Measurements from ENCODE around the gene COMMD9.

- no peak for TF ChIP-seq CTCF (IDR thresholded peaks at IDR 0.05; ENCODE audit: low read length)
- no peak for TF ChIP-seq EZH2 (optimal IDR thresholded peaks at IDR 0.05; ENCODE audit: low read depth, low read length)
- no peak for TF ChIP-seq EZH2phosphoT487 (IDR thresholded peaks at IDR 0.05; ENCODE audit: low read length)
Measured at GRCh38 chr11:36333468-36333867, 44.2 kb upstream of the COMMD9 start.

All from MM.1S (cell line).